Measurements from ENCODE around the gene APOBEC3B.

The APOBEC3B gene

DNA sequence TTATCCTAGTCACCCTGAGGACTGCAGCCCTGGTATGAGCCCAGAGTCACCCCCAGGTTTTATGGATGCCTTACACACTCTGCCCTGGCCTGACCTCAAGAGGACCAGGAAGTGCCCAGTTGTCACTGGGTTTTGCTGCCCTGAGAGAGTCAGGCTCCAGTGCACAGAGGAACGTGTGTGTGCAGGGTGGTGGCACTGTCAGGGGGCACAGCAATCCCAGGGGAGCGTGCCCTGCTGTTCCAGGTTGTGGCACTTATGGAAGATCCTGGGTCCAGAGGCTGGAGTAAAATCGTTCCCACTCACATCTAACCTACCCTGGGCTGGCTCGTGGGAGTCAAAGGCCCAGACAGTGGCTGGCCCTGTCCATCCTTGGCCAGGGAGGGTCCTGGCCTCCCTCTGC is 17.2 kb upstream of the APOBEC3B start:
- DNase-seq (ENCODE audit: low spot score), result no peak
- TF ChIP-seq, protein P1, sequence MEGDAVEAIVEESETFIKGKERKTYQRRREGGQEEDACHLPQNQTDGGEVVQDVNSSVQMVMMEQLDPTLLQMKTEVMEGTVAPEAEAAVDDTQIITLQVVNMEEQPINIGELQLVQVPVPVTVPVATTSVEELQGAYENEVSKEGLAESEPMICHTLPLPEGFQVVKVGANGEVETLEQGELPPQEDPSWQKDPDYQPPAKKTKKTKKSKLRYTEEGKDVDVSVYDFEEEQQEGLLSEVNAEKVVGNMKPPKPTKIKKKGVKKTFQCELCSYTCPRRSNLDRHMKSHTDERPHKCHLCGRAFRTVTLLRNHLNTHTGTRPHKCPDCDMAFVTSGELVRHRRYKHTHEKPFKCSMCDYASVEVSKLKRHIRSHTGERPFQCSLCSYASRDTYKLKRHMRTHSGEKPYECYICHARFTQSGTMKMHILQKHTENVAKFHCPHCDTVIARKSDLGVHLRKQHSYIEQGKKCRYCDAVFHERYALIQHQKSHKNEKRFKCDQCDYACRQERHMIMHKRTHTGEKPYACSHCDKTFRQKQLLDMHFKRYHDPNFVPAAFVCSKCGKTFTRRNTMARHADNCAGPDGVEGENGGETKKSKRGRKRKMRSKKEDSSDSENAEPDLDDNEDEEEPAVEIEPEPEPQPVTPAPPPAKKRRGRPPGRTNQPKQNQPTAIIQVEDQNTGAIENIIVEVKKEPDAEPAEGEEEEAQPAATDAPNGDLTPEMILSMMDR (IDR thresholded peaks at IDR 0.05; ENCODE audit: extremely low read depth, missing control alignments), result no peak

- no peak for DNase-seq (ENCODE audit: low spot score)
- TF ChIP-seq, protein P1 (IDR thresholded peaks at IDR 0.05; ENCODE audit: extremely low read depth, missing control alignments), result no peak
Measured at GRCh38 chr22:38965614-38966379, 16.4 kb upstream of the APOBEC3B start.

GRCh38 chr22:38966380-38966702 is 15.8 kb upstream of the APOBEC3B start:
- TF ChIP-seq, protein P1 (IDR thresholded peaks at IDR 0.05; ENCODE audit: extremely low read depth, missing control alignments), result no peak
- no peak for DNase-seq (ENCODE audit: low spot score)

GRCh38 chr22:38966942-38967341 is 15.2 kb upstream of the APOBEC3B start:
- DNase-seq (ENCODE audit: low spot score), result no peak
- TF ChIP-seq, protein P1 (IDR thresholded peaks at IDR 0.05; ENCODE audit: extremely low read depth, missing control alignments), result no peak

DNA sequence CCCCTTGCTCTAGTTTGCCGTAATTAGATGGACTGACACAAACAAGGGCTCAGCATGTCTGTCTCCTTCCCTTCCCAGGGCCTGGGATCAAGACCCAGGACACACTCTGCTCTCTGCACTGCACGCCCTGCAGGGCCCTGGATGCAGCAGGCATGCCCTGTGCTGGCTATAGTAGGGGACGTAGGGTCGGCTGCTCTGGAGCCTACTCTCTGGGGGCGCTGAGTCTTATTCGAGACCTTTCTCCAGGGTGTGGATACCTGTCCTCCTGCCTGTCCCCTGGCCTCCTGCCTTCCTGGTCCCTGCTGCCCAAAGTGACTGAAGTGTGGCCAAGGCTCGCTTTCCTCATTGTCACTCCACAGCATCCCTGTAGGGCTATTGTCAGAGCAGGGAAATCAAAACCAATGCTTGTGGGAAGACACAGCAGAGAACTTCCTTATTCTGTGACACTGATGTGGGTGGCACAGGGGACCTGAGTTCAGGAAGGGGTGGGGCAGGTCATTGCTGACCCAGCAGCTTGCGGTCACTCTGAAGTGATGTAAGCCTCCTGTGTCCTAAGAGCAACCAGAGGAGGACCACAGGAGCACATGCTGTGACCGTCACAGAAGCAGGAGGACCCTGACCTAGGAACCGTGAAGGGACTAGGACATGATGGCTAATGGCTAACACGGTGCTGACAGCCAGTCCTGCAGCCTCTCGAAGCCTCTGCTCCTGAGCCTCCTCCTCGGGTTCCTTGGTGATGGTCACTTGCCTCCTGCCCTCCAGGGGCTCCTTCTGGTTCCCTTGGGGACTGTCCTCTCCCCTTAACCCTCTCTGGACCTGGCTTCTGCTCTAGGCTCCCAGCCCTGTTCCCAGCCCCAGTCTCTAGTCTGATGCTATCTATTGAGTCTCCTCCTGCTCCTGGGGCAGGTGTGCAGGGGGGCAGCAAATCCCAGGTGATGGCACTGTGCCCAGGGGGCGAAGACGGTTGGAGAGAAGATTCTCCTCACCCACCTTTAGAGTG is 14.4 kb upstream of the APOBEC3B start:
- TF ChIP-seq, protein P1 (IDR thresholded peaks at IDR 0.05; ENCODE audit: extremely low read depth, missing control alignments), result no peak
- DNase-seq (ENCODE audit: low spot score), result no peak

DNA sequence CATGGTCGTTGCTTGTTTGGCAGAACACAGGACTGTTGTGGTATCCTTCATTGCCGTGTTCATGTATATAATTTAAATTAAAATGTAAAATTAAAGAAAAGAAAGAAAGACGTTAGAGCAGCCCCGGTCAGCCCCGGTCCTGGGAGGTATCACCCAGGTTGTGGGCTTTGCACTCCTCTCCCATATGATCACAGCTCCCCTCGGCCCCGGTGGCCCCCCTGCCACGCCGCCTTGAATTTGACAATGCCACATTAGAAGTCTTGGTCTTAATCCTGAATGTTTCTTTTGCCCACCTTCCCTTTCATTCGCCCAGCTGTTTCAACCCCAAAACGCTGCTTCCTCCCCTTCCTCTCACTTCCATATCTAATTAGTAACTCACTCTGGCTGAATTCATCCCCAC is 13.3 kb upstream of the APOBEC3B start:
- TF ChIP-seq, protein P1 (IDR thresholded peaks at IDR 0.05; ENCODE audit: extremely low read depth, missing control alignments), result no peak
- DNase-seq (ENCODE audit: low spot score), result no peak

- no peak for DNase-seq (ENCODE audit: low spot score)
- TF ChIP-seq, protein P1 (IDR thresholded peaks at IDR 0.05; ENCODE audit: extremely low read depth, missing control alignments), result no peak
Measured at GRCh38 chr22:38970551-38970950, 11.6 kb upstream of the APOBEC3B start.

All from GM20000 (cell line).